Ascending aorta (tissue), 2 donors: ENCODE measurements around the gene FRAS1. TPM values are rescaled to one million over a fixed set of nuclear protein-coding genes. Genes with fewer than 3 reads are reported as not detected.

Source experiments
- DNase-seq, 2 donors: peaks; one replicate each; pipeline ENCODE4 v3.0.0-alpha.2; 2019; ENCODE audit warnings: low spot score in 2 of 2
- H3K27ac ChIP-seq, 2 donors: fragments of 200-600 bp; sonication (generic); one replicate each; pipeline ENCODE4 v1.5.1; 2016 to 2017; ENCODE audit warnings: mild to moderate bottlenecking in 1 of 2
- H3K27me3 ChIP-seq: fragments of 200-600 bp; sonication (generic); one replicate; pipeline ENCODE4 v1.5.1; 2017
- H3K36me3 ChIP-seq, 2 donors: fragments of 200-600 bp; sonication (generic); one replicate each; pipeline ENCODE4 v1.5.1; 2016
- H3K4me1 ChIP-seq, 2 donors: fragments of 200-600 bp; sonication (generic); one replicate each; pipeline ENCODE4 v1.5.1; 2016 to 2017; ENCODE audit warnings: mild to moderate bottlenecking in 1 of 2
- H3K4me3 ChIP-seq, 2 donors: fragments of 200-600 bp; sonication (generic); one replicate each; pipeline ENCODE4 v1.5.1; 2016 to 2017; ENCODE audit warnings: mild to moderate bottlenecking in 1 of 2
- H3K9me3 ChIP-seq, 2 donors: fragments of 200-600 bp; sonication (generic); one replicate each; pipeline ENCODE4 v1.5.1; 2016
- CTCF ChIP-seq, 3 experiments: fragments of 200-600 bp in 2 of 3; fragments of 450-650 bp in 1 of 3; sonication (generic) in 2 of 3; IDR thresholded peaks; one replicate each; pipeline ENCODE4 v1.5.1; 2016 to 2019; ENCODE audit warnings: antibody characterized with exemption in 3 of 3, mild to moderate bottlenecking in 1 of 3, moderate library complexity in 1 of 3
- intact Hi-C: fragments of 100-400 bp; cut with DNase I; formaldehyde crosslinking; loops from one replicate; pipeline ENCODE4 v1.15.1; 2023
- total RNA-seq: library from RNA; depleted of rRNA; stranded (reverse); fragments of >200 nt; gene quantifications from one replicate; pipeline ENCODE4 v1.1.0, GENCODE V29; 2016

The FRAS1 gene
- total RNA-seq, 1 donor from 2014 or later = 0.75 TPM

DNA sequence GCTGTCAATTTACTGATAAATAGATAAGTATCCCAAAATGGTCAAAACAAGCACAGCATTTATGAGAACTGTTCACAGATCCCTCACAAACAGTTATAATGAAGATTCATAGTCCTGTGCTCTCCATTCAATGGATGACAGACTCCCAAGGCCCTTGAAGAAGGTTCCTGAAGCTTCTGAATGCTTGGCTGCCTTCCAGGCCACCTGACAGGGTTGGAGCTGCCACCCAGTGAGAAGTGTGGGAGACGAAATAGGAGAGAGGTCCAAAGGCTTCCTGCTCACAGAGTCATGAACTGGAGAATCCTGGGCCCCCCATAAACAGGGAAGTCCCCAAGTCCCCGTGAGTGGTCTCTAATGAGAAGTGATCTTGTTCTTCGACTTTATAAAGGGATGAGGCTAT, 468.4 kb downstream of the FRAS1 start:
- Histone ChIP-seq H3K4me3 (no peak overlapping the region), H3K4me1 (no peaks in the 10 kb centered on the region), H3K9me3 (no peaks in the 10 kb centered on the region), H3K27me3 (no peaks in the 10 kb centered on the region), H3K36me3 (no peaks in the 10 kb centered on the region), H3K27ac (no peak overlapping the region)
- no peak for TF ChIP-seq CTCF (IDR thresholded peaks at IDR 0.05)
- no peak for DNase-seq
- intact Hi-C loops = no loop called here

DNA sequence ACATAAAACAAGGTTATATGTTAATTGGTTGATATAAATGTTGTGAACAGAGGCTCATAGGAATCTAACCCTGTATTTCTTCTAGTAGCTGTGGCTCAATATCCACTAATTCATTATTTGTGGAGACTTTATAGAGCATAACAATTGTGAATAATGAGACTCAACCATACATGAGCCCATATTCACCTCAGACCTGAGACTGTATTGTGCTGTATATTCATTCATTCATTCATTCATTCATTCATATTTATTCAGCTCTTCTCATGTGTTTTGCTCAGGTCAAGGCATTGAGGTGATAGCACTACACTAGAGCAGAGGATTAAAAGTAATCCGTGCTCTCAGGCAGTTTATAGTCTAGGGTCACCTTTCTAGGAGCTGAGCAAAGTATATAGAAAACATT, 470.0 kb downstream of the FRAS1 start:
- H3K9me3 ChIP-seq = no peaks in the 10 kb centered on the region
- no peaks in the 10 kb centered on the region for H3K27me3 ChIP-seq
- no peak overlapping the region for H3K27ac ChIP-seq
- no peak overlapping the region for H3K4me3 ChIP-seq
- TF ChIP-seq CTCF (IDR thresholded peaks at IDR 0.05) = no peak
- DNase-seq = no peak
- no peaks in the 10 kb centered on the region for H3K4me1 ChIP-seq
- intact Hi-C loops = no loop called here
- H3K36me3 ChIP-seq = no peaks in the 10 kb centered on the region

- intact Hi-C loops = no loop called here
- no peak for TF ChIP-seq CTCF (IDR thresholded peaks at IDR 0.05)
- Histone ChIP-seq H3K27ac (no peak overlapping the region), H3K4me1 (no peaks in the 10 kb centered on the region), H3K36me3 (no peaks in the 10 kb centered on the region), H3K27me3 (no peaks in the 10 kb centered on the region), H3K9me3 (no peaks in the 10 kb centered on the region), H3K4me3 (no peak overlapping the region)
- DNase-seq = no peak
Observed at GRCh38 chr4:78527555-78527954, 470.4 kb downstream of the FRAS1 start.

DNA sequence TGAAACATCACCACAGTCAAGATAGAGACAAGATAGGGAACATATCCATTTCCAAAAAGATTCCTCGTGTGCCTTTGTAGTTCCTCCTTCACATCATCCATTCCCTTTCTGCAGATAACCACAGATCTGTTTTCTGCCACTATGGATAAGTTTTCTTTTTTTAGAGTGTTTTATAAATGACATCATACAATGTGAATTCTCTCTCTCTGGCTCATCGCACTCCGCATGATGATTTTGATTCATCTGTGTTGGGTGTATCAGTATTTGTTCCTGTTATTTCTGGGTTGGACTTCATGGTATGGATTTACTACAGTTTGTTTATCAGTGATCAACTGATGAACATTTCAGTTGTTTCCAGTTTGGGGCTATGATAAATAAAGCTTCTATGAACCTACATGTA, 471.2 kb downstream of the FRAS1 start:
- intact Hi-C loops = no loop called here
- H3K4me3 ChIP-seq = no peak overlapping the region
- H3K4me1 ChIP-seq = no peaks in the 10 kb centered on the region
- no peaks in the 10 kb centered on the region for H3K9me3 ChIP-seq
- no peak for TF ChIP-seq CTCF (IDR thresholded peaks at IDR 0.05)
- no peak for DNase-seq
- H3K27me3 ChIP-seq = no peaks in the 10 kb centered on the region
- H3K36me3 ChIP-seq = no peaks in the 10 kb centered on the region
- no peak overlapping the region for H3K27ac ChIP-seq

- H3K4me3 ChIP-seq = no peak overlapping the region
- DNase-seq = no peak
- intact Hi-C loops = no loop called here
Observed at GRCh38 chr4:78529569-78530209, 472.6 kb downstream of the FRAS1 start.

More at GRCh38 chr4:78529569-78530209, 472.6 kb downstream of the FRAS1 start:
- no peak overlapping the region for H3K27ac ChIP-seq
- no peaks in the 10 kb centered on the region for H3K4me1 ChIP-seq
- H3K9me3 ChIP-seq = no peaks in the 10 kb centered on the region
- TF ChIP-seq CTCF (IDR thresholded peaks at IDR 0.05) = no peak
- no peaks in the 10 kb centered on the region for H3K27me3 ChIP-seq
- no peaks in the 10 kb centered on the region for H3K36me3 ChIP-seq
